GM12892 (cell line): Measurements from ENCODE around the gene STK38.

Experiments used
- POLR2A ChIP-seq: IDR thresholded peaks from 2 replicates; pipeline ENCODE4 v1.6.1; 2011; ENCODE audit warnings: low read depth, low read length, control low read depth
- POLR2AphosphoS5 ChIP-seq: IDR thresholded peaks from 2 replicates; pipeline ENCODE4 v1.6.1; 2011; ENCODE audit warnings: low read depth, low read length, control low read depth
- TAF1 ChIP-seq: IDR thresholded peaks from 2 replicates; pipeline ENCODE4 v1.6.1; 2011; ENCODE audit warnings: low read depth, mild to moderate bottlenecking, control low read depth, low read length, borderline replicate concordance

- TF ChIP-seq TAF1 (no peak), POLR2A (no peak), POLR2AphosphoS5 (no peak)
These were observed 83.6 kb downstream of the STK38 start for GRCh38 chr6:36463676-36464075.
